OCI-LY3 (cell line): ENCODE measurements around the gene GAB2.

Source experiments
- H2AFZ ChIP-seq: fragments of 200-600, 300-600 bp; shearing (Covaris generic); 2 replicates; pipeline ENCODE4 v1.6.0; 2014; ENCODE audit warnings: antibody characterized with exemption, low read depth, low read length
- H3K27ac ChIP-seq: fragments of 200-600, 300-600 bp; sonication (generic); 2 replicates; pipeline ENCODE4 v1.5.1; 2014; ENCODE audit warnings: mild to moderate bottlenecking, low read length, moderate library complexity, mixed read lengths
- H3K27me3 ChIP-seq: fragments of 200-600, 300-600 bp; sonication (generic); 2 replicates; pipeline ENCODE4 v1.6.1; 2014; ENCODE audit warnings: low read depth, low read length, mixed read lengths
- H3K36me3 ChIP-seq: fragments of 200-600, 300-600 bp; sonication (generic); replicated peaks from 2 replicates; pipeline ENCODE3; 2014; ENCODE audit warnings: low read depth, low read length, mixed read lengths
- H3K4me1 ChIP-seq: fragments of 300-600, 200-600 bp; sonication (generic); 2 replicates; pipeline ENCODE4 v1.6.1; 2014; ENCODE audit warnings: low read length, mixed read lengths
- H3K4me2 ChIP-seq: fragments of 200-600, 300-600 bp; sonication (generic); 2 replicates; pipeline ENCODE4 v1.6.1; 2014; ENCODE audit warnings: low read length, mixed read lengths
- H3K4me3 ChIP-seq: fragments of 300-600, 200-600 bp; sonication (generic); 2 replicates; pipeline ENCODE4 v1.5.1; 2014; ENCODE audit warnings: antibody characterized with exemption, mild to moderate bottlenecking, low read length, moderate library complexity
- H3K79me2 ChIP-seq: fragments of 300-600, 200-600 bp; shearing (Covaris generic); 2 replicates; pipeline ENCODE4 v1.6.1; 2014; ENCODE audit warnings: mild to moderate bottlenecking, low read length, mixed read lengths
- H3K9ac ChIP-seq: fragments of 300-600, 200-600 bp; shearing (Covaris generic); 2 replicates; pipeline ENCODE4 v1.6.0; 2014; ENCODE audit warnings: mild to moderate bottlenecking, low read length, moderate library complexity
- H3K9me3 ChIP-seq: fragments of 200-600, 300-600 bp; shearing (Covaris generic); 2 replicates; pipeline ENCODE4 v1.6.1; 2014; ENCODE audit warnings: low read length, mixed read lengths; ENCODE audit not compliant: insufficient read depth
- H4K20me1 ChIP-seq: fragments of 200-600, 300-600 bp; sonication (generic); 2 replicates; pipeline ENCODE4 v1.6.1; 2016; ENCODE audit warnings: low read length, mixed read lengths; ENCODE audit not compliant: insufficient read depth
- EZH2phosphoT487 ChIP-seq: fragments of 200-600 bp; shearing (Covaris generic); IDR thresholded peaks from 2 replicates; pipeline ENCODE4 v1.6.1; 2018; ENCODE audit warnings: antibody characterized with exemption, mixed run types, low read depth
- TF ChIP-seq, protein P1 (sequence below): fragments of 200-600, 300-600 bp; sonication (generic); IDR thresholded peaks from 2 replicates; pipeline ENCODE4 v1.5.1; 2014; ENCODE audit warnings: antibody characterized with exemption, low read length, low read depth

GAB2 gene

GRCh38 chr11:78313181-78313795 lies 104.3 kb downstream of the GAB2 start:
- peak overlapping the region; percentile 33 for H3K4me3 ChIP-seq
- H3K9me3 ChIP-seq = no peaks in the 10 kb centered on the region
- peaks cover 8% of the 10 kb centered on the region for H3K79me2 ChIP-seq
- peak overlapping the region; percentile 45 for H3K4me2 ChIP-seq
- H3K27ac ChIP-seq = no peak overlapping the region
- TF ChIP-seq, protein P1, sequence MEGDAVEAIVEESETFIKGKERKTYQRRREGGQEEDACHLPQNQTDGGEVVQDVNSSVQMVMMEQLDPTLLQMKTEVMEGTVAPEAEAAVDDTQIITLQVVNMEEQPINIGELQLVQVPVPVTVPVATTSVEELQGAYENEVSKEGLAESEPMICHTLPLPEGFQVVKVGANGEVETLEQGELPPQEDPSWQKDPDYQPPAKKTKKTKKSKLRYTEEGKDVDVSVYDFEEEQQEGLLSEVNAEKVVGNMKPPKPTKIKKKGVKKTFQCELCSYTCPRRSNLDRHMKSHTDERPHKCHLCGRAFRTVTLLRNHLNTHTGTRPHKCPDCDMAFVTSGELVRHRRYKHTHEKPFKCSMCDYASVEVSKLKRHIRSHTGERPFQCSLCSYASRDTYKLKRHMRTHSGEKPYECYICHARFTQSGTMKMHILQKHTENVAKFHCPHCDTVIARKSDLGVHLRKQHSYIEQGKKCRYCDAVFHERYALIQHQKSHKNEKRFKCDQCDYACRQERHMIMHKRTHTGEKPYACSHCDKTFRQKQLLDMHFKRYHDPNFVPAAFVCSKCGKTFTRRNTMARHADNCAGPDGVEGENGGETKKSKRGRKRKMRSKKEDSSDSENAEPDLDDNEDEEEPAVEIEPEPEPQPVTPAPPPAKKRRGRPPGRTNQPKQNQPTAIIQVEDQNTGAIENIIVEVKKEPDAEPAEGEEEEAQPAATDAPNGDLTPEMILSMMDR = no peak
- TF ChIP-seq EZH2phosphoT487 = no peak
- no peak overlapping the region for H3K9ac ChIP-seq
- H4K20me1 ChIP-seq = no peaks in the 10 kb centered on the region
- no peaks in the 10 kb centered on the region for H3K36me3 ChIP-seq
- H3K27me3 ChIP-seq = no peaks in the 10 kb centered on the region
- H2AFZ ChIP-seq = no peak overlapping the region
- peaks cover 59% of the 10 kb centered on the region for H3K4me1 ChIP-seq

GRCh38 chr11:78312712-78313111 lies 104.9 kb downstream of the GAB2 start:
- Histone ChIP-seq H2AFZ (no peak overlapping the region), H3K9ac (no peak overlapping the region), H3K9me3 (no peaks in the 10 kb centered on the region), H3K4me2 (peak overlapping the region; percentile 45), H3K36me3 (no peaks in the 10 kb centered on the region), H3K27ac (no peak overlapping the region), H3K4me1 (peaks cover 59% of the 10 kb centered on the region), H4K20me1 (no peaks in the 10 kb centered on the region), H3K79me2 (peaks cover 8% of the 10 kb centered on the region), H3K27me3 (no peaks in the 10 kb centered on the region), H3K4me3 (peak overlapping the region; percentile 33)
- TF ChIP-seq EZH2phosphoT487 = no peak
- TF ChIP-seq, protein P1 = no peak

GRCh38 chr11:78311702-78312371 lies 105.8 kb downstream of the GAB2 start:
- no peaks in the 10 kb centered on the region for H3K27me3 ChIP-seq
- H2AFZ ChIP-seq = no peak overlapping the region
- H3K27ac ChIP-seq = no peak overlapping the region
- TF ChIP-seq EZH2phosphoT487 = no peak
- TF ChIP-seq, protein P1 = no peak
- peak overlapping the region; percentile 45; the same call in 1 of the 2 replicates for H3K4me2 ChIP-seq
- H3K36me3 ChIP-seq = no peaks in the 10 kb centered on the region
- no peak overlapping the region for H3K4me3 ChIP-seq
- H4K20me1 ChIP-seq = no peaks in the 10 kb centered on the region
- no peak overlapping the region for H3K9ac ChIP-seq
- peaks cover 8% of the 10 kb centered on the region for H3K79me2 ChIP-seq
- no peaks in the 10 kb centered on the region for H3K9me3 ChIP-seq
- H3K4me1 ChIP-seq = peaks cover 59% of the 10 kb centered on the region

GRCh38 chr11:78310500-78310909 lies 107.1 kb downstream of the GAB2 start:
- Histone ChIP-seq H2AFZ (0 out of 2 replicates have a peak overlapping the region, but pooled peaks have one; percentile 1), H3K79me2 (peaks cover 8% of the 10 kb centered on the region), H4K20me1 (no peaks in the 10 kb centered on the region), H3K27me3 (no peaks in the 10 kb centered on the region), H3K9ac (no peak overlapping the region), H3K9me3 (no peaks in the 10 kb centered on the region), H3K27ac (peak overlapping the region; percentile 30), H3K4me2 (peak overlapping the region; percentile 42), H3K36me3 (no peaks in the 10 kb centered on the region), H3K4me3 (peak overlapping the region; percentile 29), H3K4me1 (peaks cover 58% of the 10 kb centered on the region)
- no peak for TF ChIP-seq EZH2phosphoT487
- TF ChIP-seq, protein P1 = no peak
